Transverse colon (tissue), 4 donors: ENCODE data around the gene B4GALT2.

Source experiments
- CTCF ChIP-seq, 5 experiments: fragments of 200-600 bp in 3 of 5; fragments of 450-650 bp in 2 of 5; sonication (generic) in 3 of 5; IDR thresholded peaks; 1 replicate in 2 of 5; 2 replicates in 3 of 5; pipeline ENCODE4 v1.5.1; 2016 to 2017; ENCODE audit warnings: antibody characterized with exemption in 5 of 5, inconsistent platforms in 3 of 5, mild to moderate bottlenecking in 2 of 5, moderate library complexity in 1 of 5
- EP300 ChIP-seq: sonication (generic); formaldehyde crosslinking; IDR thresholded peaks from one replicate; pipeline ENCODE4 v1.6.1; 2017; ENCODE audit warnings: antibody characterized with exemption, low read depth
- POLR2A ChIP-seq: fragments of 450-650 bp; IDR thresholded peaks from one replicate; pipeline ENCODE4 v1.6.1; 2016; ENCODE audit warnings: antibody characterized with exemption, mild to moderate bottlenecking, moderate library complexity
- POLR2AphosphoS5 ChIP-seq, 3 donors: sonication (generic); formaldehyde crosslinking; IDR thresholded peaks; one replicate each; pipeline ENCODE4 v1.6.1; 2016; ENCODE audit warnings: antibody characterized with exemption in 3 of 3

- no peak for TF ChIP-seq POLR2A
- TF ChIP-seq POLR2AphosphoS5 (IDR thresholded peaks at IDR 0.05): no peak
- TF ChIP-seq CTCF (IDR thresholded peaks at IDR 0.05): no peak
- TF ChIP-seq EP300: no peak
Observed at GRCh38 chr1:43957407-43958040, 21.5 kb upstream of the B4GALT2 start.
